ENCODE data around the gene CPXM1. TPM values are rescaled to one million over a fixed set of nuclear protein-coding genes. Genes with fewer than 3 reads are reported as not detected.

CPXM1 gene
- total RNA-seq, 1 donor from 2014 or later: 155 TPM

DNA sequence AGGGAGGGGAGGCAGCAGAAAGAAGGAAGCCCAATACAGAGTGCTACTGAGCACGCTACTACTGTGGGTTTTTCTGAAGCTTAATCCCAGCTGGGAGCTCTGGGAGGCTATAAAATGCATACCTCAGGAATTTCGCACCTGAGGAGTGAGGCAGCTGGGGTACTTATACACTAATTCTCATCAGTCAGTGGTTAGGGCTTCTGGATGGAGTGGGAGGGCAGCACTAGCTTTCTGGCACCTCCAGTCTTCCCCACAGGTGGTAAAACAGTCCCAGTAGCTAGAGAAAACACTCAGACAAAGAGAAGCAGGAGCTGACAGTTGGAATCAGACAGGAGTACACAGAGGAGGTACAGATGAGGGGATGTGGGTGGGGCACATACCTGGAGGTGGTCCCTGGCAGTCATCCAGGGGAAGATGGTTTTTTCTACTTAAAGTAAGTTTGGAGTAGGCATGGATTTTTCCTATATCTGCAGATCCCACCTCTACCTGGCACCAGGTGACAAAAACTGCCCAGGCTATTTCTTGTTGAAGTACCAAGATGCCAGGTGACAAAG is 37.8 kb downstream of the CPXM1 start:
- no peak for TF ChIP-seq CTCF (IDR thresholded peaks at IDR 0.05; ENCODE audit: unreplicated experiment)
- Mint-ChIP-seq H3K4me3 (no peak overlapping the region), H3K4me1 (peaks cover 13% of the 10 kb centered on the region), H3K27ac (peak overlapping the region; percentile 40), H3K9me3 (no peaks in the 10 kb centered on the region), H3K27me3 (ENCODE audit: low read depth) (peaks cover 25% of the 10 kb centered on the region), H3K36me3 (no peaks in the 10 kb centered on the region)
- DNase-seq (ENCODE audit: low spot score in 2 of 2, unreplicated experiment in 2 of 2): no peak

- no peak overlapping the region for H3K4me3 Mint-ChIP-seq
- no peaks in the 10 kb centered on the region for H3K9me3 Mint-ChIP-seq
- H3K27me3 Mint-ChIP-seq (ENCODE audit: low read depth): peaks cover 21% of the 10 kb centered on the region
- H3K36me3 Mint-ChIP-seq: no peaks in the 10 kb centered on the region
- no peak for DNase-seq (ENCODE audit: low spot score in 2 of 2, unreplicated experiment in 2 of 2)
- H3K4me1 Mint-ChIP-seq: peaks cover 13% of the 10 kb centered on the region
- no peak for TF ChIP-seq CTCF (IDR thresholded peaks at IDR 0.05; ENCODE audit: unreplicated experiment)
- no peak overlapping the region for H3K27ac Mint-ChIP-seq
These were observed 38.5 kb downstream of the CPXM1 start for GRCh38 chr20:2761885-2762284.

- H3K36me3 Mint-ChIP-seq: no peaks in the 10 kb centered on the region
- H3K27ac Mint-ChIP-seq: no peak overlapping the region
- DNase-seq (ENCODE audit: low spot score in 2 of 2, unreplicated experiment in 2 of 2): no peak
- no peak for TF ChIP-seq CTCF (IDR thresholded peaks at IDR 0.05; ENCODE audit: unreplicated experiment)
- H3K9me3 Mint-ChIP-seq: no peaks in the 10 kb centered on the region
- peaks cover 13% of the 10 kb centered on the region for H3K4me1 Mint-ChIP-seq
- H3K27me3 Mint-ChIP-seq (ENCODE audit: low read depth): peaks cover 31% of the 10 kb centered on the region
- no peak overlapping the region for H3K4me3 Mint-ChIP-seq
These were observed 39.5 kb downstream of the CPXM1 start for GRCh38 chr20:2760952-2761305.

DNA sequence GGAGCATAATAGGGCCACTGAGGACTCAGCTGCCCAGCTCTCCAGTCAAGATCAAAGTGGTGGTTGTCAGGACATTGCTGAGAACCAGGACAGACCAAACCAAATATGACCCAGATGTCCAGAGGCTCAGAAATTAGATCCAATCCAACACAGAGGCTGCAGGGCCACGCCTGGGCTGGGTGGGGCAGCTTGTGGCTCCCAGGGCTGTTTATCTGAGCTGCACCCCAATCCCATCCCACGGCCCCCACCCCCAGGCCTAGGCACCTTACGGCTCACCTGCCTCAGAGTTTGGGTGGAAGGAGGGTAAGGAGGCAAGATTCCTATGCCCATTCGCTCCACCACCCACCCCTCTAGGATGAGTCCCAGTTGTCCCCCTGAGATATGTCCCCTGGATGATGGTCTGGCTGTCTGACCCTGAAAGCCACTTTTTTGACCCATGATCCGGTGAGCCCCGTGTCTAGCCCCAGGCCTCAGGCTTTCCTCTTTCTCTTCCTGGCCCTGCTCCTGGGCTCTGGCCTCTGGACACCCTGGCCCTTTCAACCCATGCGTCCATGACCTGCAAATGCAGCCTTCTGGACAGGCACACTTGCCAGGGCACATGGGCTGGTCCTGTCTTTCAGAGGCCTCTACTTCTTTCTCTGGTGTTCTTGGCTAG is 40.0 kb downstream of the CPXM1 start:
- Mint-ChIP-seq H3K36me3 (no peaks in the 10 kb centered on the region), H3K9me3 (no peaks in the 10 kb centered on the region), H3K4me1 (peaks cover 13% of the 10 kb centered on the region), H3K27me3 (ENCODE audit: low read depth) (peaks cover 36% of the 10 kb centered on the region), H3K27ac (no peak overlapping the region), H3K4me3 (no peak overlapping the region)
- no peak for DNase-seq (ENCODE audit: low spot score in 2 of 2, unreplicated experiment in 2 of 2)
- TF ChIP-seq CTCF (IDR thresholded peaks at IDR 0.05; ENCODE audit: unreplicated experiment): no peak

GRCh38 chr20:2759603-2760296 is 40.7 kb downstream of the CPXM1 start:
- Mint-ChIP-seq H3K9me3 (no peaks in the 10 kb centered on the region), H3K4me3 (no peak overlapping the region), H3K27me3 (ENCODE audit: low read depth) (peaks cover 43% of the 10 kb centered on the region), H3K36me3 (no peaks in the 10 kb centered on the region), H3K27ac (no peak overlapping the region), H3K4me1 (peaks cover 13% of the 10 kb centered on the region)
- no peak for TF ChIP-seq CTCF (IDR thresholded peaks at IDR 0.05; ENCODE audit: unreplicated experiment)
- no peak for DNase-seq (ENCODE audit: low spot score in 2 of 2, unreplicated experiment in 2 of 2)

Data from mesothelial cell of epicardium (in vitro differentiated cells).